ENCODE measurements around the gene MITF. TPM values are rescaled to one million over a fixed set of nuclear protein-coding genes. Genes with fewer than 3 reads are reported as not detected.
A peak's percentile ranks its signal among the peaks of the same experiment; 100 is the strongest.
"Not testable (repeated sequence)": the region's sequence is repeated elsewhere in the genome, so short reads cannot be mapped to it uniquely, and the experiment has no call there.

The MITF gene
- polyA plus RNA-seq, 1 donor = 40.7 TPM

DNA sequence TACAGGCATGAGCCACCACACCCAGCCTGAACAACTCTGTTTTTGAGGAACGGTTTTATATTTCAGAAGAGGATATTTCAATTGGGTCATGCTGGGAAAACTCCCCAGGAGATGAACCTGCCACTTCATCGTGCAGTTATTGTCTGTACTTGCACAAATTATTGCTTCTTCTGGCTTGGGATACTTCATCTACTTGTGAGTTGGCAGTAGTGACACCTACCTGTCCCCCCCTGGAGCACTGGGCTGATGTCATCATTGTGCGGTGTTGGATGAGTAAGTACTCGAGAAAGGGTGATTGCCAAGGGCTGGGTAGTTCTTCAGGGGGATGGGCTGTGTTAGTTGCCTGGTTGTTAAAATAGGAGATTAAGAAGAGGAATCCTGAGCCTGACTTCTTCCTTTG is 175.1 kb downstream of the MITF start:
- no peak for DNase-seq

DNA sequence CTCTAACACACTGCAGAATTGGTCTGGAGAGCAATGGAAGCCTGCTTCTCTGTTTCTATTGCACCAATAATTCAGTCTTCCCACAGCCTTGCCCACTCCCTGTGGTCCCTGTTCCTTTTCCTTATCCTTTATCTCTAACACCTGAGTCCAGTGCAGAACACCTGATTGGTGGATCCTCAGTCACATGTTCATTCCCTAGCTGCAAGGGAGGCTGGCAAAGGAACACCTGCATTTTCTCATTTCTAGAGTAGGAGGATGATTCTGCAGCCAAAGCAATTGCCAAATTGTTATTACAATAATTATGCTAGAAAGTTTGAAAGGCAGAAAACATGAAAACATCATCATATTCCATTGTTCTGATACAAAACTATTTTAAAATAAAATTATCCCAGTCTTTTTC is 176.5 kb downstream of the MITF start:
- no peak for DNase-seq

DNA sequence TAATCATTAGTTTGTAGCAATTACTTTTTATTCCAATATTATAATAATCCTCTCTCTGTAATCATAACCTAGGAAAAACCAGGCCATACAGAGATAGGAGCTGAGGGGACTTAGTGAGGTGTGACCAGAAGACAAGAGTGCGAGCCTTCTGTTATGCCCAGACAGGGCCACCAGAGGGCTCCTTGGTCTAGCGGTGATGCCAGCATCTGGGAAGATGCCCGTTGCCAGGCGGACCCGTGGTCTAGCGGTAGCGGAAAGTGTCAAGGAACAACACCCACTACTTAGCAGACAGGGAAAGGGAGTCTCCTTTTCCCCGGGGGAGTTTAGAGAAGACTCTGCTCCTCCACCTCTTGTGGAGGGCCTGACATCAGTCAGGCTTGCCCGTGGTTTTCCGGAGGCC is 180.7 kb downstream of the MITF start:
- not testable (repeated sequence) for DNase-seq

DNA sequence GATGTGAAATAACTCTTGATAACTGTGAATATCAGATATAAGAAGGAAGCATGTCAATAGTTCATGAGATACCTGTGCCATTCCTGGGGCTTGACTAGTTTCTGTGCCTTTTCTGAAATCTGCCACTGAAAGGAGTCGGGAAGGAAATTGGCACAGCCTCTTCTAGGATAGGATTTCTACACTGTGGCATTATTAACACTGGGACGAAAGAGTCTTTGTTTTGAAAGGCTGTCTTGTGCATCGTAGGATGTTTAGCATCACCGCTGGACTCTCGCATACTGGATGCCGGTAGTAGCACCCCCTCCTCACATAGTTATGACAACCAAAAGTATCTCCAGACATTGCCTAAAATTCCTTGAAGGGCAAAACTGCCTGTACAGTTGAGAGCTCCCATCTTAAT is 182.4 kb downstream of the MITF start:
- no peak for DNase-seq

DNA sequence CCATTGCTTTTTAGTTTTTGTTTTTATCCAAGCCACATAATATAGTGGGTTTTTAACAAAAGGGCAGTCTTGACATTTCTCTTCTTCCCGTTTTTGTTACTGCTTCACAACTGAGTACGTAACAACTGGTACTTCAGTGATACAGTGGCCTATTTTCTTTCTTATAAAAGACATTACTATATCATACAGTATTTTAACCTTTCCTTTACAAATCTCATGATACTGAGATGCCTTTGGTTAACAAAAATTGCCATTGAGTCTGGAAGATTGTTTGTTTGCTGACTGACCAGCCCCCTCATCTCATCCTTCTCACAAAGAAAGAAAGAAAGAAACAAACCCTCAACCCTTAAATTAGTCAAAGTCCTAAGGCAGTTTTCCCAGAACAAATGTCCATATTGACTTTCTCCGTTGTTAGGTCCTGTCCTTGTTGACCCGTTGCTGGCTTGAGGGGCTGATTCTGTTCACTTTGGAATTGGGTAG is 183.3 kb downstream of the MITF start:
- no peak for DNase-seq

DNA sequence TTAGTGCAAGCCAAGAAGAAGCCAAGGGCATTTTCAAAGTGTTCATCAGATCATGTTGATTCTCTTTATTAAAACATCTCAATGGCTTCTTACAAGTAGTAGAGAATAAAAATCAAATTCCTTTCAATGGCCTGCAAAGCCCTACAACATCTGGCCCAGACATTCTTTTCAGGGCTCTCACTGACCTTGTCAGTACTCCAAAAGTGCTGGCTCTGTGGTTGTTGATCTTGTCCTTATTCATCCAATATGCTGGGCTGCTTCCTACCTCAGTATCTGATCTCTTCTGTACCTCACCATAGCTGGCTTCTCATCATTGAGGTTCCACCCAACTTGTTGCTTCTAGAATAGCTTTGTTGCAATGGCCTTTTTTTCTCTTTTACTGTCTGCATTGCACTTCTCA is 186.2 kb downstream of the MITF start:
- DNase-seq = no peak

DNA sequence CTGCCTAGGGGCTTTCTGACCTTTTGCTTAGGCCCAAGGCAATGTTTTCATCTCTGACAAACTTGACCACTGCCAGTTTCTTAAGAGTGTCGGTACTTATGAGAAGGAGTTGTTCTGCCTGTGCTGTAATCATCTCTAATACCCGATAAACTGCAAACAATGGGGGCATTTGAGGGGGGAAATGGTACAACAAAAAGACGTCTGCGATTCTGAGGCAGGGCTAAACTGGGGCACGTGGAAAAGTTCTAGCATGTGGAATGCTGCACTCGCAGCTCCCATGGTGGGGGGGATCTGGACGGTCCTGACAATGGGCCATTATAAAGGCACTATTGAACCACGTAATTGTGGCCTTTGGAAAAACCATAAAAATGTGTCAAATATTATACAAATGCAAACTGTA is 187.1 kb downstream of the MITF start:
- DNase-seq = no peak

DNA sequence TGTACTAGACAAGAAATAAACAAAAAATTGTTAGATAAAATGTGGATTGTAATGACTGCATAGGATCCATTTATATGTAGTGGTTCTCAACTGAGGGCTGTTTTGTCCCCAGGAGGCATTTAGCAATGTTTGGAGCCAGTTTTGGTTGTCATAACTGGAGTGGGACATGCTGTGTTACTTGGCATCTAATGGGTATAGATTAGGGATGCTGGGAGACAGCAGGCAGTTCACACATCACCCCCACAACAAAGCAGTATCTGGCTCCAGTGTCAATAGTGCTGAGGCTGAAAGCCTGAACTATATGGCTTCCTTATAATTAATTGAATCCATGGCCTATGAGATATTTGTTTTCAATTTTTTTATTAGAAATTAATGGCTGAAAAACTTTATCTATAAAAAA is 188.3 kb downstream of the MITF start:
- no peak for DNase-seq

DNA sequence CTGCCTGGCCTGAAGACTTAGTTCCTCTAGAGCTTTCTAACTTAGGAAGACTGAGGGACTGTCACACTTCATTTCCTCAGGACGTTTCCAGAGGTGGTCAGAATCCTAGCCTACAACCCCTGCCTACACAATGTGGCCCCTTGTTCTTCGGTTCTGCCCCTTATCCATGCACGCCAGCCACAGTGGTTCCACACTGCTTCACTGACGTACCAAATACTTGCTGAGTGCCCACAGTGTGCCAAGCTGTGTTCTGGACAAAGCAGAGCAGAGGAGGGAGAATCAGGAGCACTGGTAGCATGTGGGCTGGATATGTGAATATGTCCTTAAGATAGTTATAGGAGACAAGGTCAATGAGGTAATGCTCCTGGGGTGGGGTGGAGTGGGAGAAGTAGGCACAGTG is 189.8 kb downstream of the MITF start:
- no peak for DNase-seq

DNA sequence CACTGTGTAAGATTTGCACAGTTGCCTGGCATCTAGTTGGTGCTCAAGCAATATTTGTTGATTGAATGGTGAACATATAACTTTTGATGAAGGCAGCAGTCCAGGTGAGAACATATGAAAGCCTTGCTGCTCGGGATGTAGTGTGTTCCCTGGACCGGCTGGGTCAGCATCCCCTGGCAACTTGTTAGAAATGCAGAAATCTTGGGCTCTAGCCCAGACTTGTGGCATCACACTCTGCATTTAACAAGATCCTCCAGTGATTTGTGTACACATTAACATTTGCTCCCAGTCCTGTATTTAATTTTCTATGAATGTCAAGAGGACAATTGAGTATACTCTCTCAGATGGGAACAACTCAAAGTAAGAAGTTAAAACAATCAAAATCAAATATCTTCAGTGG is 191.3 kb downstream of the MITF start:
- no peak for DNase-seq

DNA sequence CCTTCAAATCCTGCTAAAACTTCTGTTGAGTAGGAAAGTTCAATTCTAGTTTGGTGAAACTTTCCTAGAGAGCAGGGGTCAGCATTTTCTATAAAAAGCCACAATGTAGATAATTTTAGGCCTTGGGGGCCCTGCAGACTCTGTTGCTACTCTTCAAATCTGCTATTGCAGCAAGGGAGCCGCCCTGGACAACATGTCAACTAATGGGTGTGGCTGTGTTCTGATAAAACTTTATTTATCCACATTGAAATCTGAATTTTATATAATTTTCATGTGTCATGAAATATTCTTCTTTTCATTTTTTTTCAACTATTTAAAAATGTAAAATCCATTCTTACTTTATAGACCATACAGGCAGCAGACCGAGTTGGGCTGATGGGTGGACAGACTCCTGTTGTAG is 192.8 kb downstream of the MITF start:
- DNase-seq = no peak

DNA sequence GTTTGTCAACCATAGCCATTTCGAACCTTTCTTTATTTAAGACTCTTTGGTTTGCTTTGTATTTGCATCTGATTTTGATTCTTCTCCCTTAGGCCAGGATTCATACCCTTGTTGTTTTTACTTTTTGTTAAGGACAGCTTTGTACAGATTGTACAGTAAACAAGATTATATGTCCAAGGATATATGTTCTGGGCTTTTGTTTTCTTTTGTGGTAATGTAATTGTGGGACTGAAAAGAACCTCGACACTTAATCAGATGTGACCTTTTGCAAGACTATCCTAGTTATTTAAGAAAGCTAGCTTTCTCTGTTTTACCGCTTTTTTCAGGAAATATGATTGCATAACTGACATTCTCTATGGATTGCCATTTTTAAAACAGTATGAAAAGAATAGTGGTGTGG is 193.2 kb downstream of the MITF start:
- no peak for DNase-seq

DNA sequence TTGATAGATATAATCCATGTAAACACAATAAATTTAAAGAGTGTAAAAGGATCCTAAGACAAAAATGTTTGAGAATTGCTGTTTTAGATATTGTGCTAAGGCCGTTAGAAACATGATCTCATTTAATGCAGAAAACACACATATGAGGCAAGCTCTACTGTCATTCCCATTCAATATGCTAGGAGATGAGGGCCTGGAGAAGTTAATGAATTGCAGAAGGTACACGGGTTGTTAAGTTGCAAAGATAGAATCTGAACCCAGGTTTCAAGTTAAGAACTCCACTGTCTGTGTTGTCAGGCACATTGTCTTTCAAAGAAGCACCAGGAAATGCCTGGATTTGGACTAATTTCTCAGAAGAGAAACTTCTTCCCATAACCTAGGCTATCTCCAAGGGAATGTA is 195.1 kb downstream of the MITF start:
- no peak for DNase-seq

DNA sequence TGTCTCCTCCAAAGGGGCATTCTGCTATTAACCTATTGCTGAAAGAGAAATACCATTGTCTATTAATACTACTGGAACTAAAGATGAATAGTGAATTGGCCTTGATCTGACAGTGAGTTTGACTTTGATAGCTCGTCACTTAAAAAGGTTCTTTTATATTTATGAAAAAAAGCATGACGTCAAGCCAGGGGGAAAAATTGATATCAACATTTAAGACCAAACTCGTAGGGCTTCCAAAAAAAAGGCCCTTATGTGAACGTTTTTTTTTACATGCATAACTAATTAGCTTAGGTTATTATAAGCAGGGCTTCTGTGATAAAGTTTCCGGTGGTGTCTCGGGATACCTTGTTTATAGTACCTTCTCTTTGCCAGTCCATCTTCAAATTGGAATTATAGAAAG is 197.0 kb downstream of the MITF start:
- DNase-seq = no peak

DNA sequence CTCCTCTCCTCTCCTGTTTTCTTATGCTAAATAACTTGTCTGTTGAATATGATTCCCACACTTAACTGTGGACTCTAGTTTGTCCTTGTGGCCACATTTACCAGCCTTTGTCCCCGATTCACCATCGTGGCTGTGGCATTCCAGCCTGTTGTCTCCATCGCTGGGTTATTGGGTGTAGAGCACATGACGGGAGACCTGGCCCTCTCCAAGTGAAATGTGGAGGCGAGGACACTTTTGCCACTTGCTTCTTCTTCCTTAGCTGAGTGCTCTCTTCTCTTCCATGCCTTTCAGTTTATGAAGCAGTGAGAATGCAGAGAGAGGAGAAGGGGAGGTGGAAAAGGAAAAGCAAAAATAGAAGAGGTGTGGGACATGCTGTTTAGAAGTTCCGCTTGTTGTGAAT is 198.8 kb downstream of the MITF start:
- no peak for DNase-seq

DNA sequence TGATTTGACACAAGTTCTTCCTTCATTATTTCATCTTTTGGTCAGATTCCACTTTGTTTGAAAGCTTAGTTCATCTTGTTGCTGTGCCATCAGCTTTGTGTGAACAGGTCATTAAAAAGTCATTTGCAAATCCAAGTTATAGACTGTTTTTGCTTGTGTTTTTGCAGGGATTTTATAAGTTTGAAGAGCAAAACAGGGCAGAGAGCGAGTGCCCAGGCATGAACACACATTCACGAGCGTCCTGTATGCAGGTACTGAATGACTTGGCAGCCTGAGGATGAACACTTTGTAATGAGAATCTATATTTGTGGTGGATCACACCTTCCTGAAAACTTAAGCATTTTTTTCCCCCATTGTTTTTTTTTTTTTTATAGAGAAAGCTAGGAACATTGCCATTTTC is 199.7 kb downstream of the MITF start:
- DNase-seq = no peak

DNA sequence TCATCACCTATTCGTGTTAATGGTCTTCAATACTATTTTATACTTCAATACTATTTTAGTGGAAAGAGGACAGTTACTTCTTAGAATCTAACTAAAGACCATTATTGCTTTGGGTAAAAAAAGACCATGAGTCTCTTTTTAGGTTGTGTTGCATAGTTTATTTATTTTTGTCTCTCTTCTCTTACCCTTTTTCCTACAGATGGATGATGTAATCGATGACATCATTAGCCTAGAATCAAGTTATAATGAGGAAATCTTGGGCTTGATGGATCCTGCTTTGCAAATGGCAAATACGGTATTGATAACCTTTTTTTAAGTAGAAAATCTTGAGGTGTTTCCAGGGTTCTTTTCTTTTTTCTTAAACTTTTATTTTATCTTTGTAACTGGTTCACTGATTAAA is 201.8 kb downstream of the MITF start:
- DNase-seq = no peak

DNA sequence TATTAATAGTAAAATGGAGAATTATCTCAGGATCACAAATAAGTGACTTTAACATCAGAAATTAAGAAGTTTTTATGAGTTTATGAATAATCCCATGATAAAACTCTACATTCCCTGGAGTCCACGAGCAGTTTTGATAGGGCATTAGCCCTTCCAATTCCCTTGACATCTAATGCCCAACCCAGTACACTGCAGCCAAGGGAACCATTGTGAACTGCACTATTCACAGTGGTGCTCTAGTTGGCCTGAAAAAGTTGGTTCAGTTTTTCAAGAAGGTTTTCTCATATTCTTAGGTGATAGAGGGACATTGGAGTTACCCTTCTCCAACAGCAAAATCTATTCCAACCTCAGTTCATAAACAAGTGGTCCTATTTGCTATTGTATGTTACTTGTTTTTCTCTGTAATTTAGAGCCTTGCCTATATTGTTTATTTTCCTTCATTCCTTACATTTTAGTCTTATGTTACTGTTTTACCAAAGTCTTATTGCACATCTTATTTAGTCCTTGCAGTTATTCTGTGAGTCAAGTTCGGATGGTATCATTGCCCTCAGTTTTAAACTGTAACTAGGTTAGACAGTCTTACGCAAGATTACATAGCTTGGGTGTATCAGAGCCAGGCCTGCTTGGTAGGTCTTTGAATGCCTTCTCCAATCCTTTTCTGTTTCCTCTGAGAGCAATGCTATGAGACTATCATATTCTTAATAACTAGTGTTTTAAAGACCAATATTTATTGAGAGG is 202.3 kb downstream of the MITF start:
- no peak for DNase-seq

DNA sequence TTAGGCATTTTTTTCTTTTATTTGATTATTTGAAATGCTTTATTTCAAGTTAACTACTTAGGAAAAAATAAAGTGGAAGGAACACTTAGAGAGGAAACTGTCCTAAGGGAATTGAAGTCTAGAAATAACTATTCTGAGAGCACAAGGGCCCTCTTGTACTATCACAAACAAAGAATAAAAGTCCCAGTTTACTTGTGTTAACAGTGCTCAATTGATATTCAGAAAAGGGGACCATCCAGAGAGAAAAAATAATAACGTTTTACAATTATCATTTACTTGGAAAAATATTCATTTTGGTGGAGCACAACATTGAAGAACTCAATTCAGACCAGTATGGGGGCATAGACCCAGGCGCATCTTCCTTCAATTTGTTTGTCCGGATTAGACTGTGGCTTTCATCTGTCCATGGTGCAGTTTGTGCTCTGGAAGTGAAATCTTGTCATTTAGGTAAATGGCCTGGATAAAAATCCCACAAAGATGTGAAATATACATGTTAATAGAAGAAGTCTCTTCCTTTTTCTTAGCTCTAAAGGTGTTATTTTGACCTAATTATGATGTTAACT is 205.7 kb downstream of the MITF start:
- no peak for DNase-seq

DNA sequence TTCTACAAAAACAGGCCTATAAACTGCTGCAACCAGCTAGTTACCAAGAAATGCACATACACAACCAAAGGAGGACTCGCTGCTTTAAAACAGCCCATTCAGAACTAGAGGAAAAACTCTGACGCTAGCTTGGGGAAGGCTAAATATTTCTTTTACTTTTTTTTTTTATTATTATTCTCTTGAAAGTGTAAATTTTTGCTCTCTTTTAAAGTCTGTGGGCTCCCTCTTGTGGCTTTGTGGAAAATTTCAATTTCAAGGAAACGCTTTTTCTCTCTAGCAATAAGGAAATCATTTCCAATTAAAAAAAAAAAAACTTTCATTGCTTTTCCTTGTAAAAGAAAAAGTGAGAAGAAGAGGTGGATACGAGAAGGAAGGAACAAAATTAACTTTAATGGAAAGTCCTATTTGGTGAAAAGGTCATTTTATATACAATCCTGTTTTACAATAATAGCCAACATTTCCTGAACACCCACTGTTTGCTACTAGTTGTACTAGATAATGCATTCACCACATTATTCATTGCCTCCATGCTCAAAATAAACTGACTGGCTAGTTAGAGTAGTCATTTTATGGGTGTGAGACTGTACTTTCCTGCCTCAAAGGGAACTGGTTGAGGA is 209.1 kb downstream of the MITF start:
- DNase-seq = peak; percentile 60

DNA sequence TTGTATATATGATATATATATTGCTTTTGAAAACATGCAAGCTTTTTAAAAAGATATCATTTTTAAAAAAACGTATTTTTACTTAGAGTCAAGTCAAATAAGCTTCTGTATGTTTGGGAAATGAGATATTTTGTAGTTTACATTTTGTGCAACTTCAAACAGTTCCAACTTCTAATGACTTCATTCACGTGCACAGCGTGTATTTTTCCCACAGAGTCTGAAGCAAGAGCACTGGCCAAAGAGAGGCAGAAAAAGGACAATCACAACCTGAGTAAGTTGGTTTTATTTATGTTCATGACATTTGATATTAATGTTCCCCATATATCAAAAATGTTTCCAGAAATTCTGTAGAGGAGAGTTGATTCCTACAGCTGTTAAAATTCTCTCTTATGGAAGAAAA is 212.4 kb downstream of the MITF start:
- DNase-seq = no peak

DNA sequence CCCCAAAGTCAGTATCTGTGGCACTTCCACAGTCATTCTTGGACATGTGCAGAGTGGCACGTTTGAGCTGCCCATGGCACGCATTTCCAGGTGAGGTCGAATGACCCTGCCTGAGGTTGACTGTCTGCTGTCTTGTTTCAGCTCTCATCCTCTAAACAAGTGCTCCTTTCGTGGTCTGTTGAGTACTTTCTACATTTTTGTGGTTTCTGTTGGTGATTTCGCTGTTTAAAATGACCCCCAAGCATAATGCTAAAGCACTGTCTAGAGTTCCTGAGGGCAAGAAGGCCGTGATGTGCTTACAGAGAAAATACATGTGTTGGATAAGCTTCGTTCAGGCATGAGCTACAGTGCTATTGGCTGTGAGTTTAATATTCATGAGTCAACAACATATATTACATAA is 220.3 kb downstream of the MITF start:
- DNase-seq = no peak

DNA sequence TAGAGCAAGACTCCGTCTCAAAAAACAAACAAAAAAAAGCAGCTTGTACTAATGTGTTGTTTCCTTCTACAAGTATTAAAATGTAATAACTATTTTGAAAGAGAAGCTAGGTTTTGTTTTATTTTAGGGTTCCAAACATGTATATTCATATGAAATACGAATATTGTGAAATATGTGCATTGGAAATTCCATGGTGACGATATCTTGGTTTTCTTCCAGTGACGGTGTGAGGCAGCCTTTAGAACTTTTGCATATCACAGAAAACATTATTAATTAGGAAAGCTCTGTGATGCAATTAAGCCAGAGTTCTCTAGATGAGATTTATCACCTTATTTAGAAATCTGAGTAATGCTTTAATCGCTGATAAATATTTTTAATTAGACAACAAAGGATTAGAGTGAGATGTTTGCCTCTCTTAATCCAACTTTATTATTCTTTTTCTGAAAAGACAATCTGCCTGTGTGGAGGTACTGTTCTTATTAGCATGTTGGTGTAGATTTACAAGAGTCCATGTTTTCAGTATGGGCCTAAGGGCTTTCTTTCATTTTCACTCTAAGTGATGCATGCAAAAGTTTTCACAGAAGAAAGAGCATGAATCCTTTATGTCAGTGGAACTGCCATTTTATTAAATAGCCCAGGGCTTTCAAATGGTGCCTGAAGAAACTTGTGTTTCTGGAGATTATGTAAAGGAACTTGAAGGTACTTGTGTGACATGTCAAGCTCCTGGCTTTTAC is 222.6 kb downstream of the MITF start:
- DNase-seq = no peak
